Measurements from ENCODE around the gene FBXO11. TPM values are rescaled to one million over a fixed set of nuclear protein-coding genes. Genes with fewer than 3 reads are reported as not detected.

FBXO11 gene
- total RNA-seq, 1 experiment from 2014 or later: 60.5 TPM

- Mint-ChIP-seq H3K9me3 (ENCODE audit: unreplicated experiment) (peaks cover 10% of the 10 kb centered on the region), H3K27ac (ENCODE audit: unreplicated experiment) (no peak overlapping the region), H3K4me1 (ENCODE audit: low read depth, unreplicated experiment) (no peaks in the 10 kb centered on the region), H3K27me3 (ENCODE audit: insufficient read depth, unreplicated experiment) (no peaks in the 10 kb centered on the region), H3K36me3 (ENCODE audit: insufficient read depth, unreplicated experiment) (no peaks in the 10 kb centered on the region), H3K4me3 (ENCODE audit: unreplicated experiment) (no peak overlapping the region)
- Histone ChIP-seq H3K4me3 (ENCODE audit: low read depth, low read length) (no peak overlapping the region), H3K4me1 (peaks cover 17% of the 10 kb centered on the region), H3K27me3 (replicated peaks; ENCODE audit: control insufficient read depth, insufficient read depth, low read length) (no peaks in the 10 kb centered on the region), H3K36me3 (ENCODE audit: control insufficient read depth, insufficient read depth, low read length) (no peaks in the 10 kb centered on the region), H3K9me3 (peaks cover 7% of the 10 kb centered on the region)
- BruUV-seq (replicated peaks): no TSS peak
- ChIA-PET POLR2A (no interaction called here), CTCF (no interaction called here)
- TF ChIP-seq CTCF (IDR thresholded peaks at IDR 0.05; ENCODE audit: insufficient read depth in 1 of 2, low read depth in 1 of 2, low read length in 1 of 2, severe bottlenecking in 1 of 2, unreplicated experiment in 1 of 2): no peak
- no peak for DNase-seq
- intact Hi-C loops (cut with micrococcal nuclease; ENCODE audit: unreplicated experiment): no loop called here
Observed at GRCh38 chr2:47772343-47772742, 134.0 kb downstream of the FBXO11 start.

GRCh38 chr2:47771211-47771610 lies 135.1 kb downstream of the FBXO11 start:
- intact Hi-C loops (cut with micrococcal nuclease; ENCODE audit: unreplicated experiment): no loop called here
- H3K27me3 ChIP-seq (replicated peaks; ENCODE audit: control insufficient read depth, insufficient read depth, low read length): no peaks in the 10 kb centered on the region
- H3K9me3 ChIP-seq: peaks cover 7% of the 10 kb centered on the region
- Mint-ChIP-seq H3K36me3 (ENCODE audit: insufficient read depth, unreplicated experiment) (no peaks in the 10 kb centered on the region), H3K9me3 (ENCODE audit: unreplicated experiment) (peaks cover 10% of the 10 kb centered on the region), H3K27ac (ENCODE audit: unreplicated experiment) (no peak overlapping the region), H3K4me3 (ENCODE audit: unreplicated experiment) (no peak overlapping the region), H3K4me1 (ENCODE audit: low read depth, unreplicated experiment) (no peaks in the 10 kb centered on the region), H3K27me3 (ENCODE audit: insufficient read depth, unreplicated experiment) (no peaks in the 10 kb centered on the region)
- no peak overlapping the region for H3K4me3 ChIP-seq (ENCODE audit: low read depth, low read length)
- no peak for DNase-seq
- no TSS peak for BruUV-seq (replicated peaks)
- peaks cover 10% of the 10 kb centered on the region for H3K4me1 ChIP-seq
- TF ChIP-seq CTCF (IDR thresholded peaks at IDR 0.05; ENCODE audit: insufficient read depth in 1 of 2, low read depth in 1 of 2, low read length in 1 of 2, severe bottlenecking in 1 of 2, unreplicated experiment in 1 of 2): no peak
- POLR2A ChIA-PET: no interaction called here
- CTCF ChIA-PET: no interaction called here
- H3K36me3 ChIP-seq (ENCODE audit: control insufficient read depth, insufficient read depth, low read length): no peaks in the 10 kb centered on the region

GRCh38 chr2:47769318-47769717 lies 137.0 kb downstream of the FBXO11 start:
- TF ChIP-seq CTCF (IDR thresholded peaks at IDR 0.05; ENCODE audit: insufficient read depth in 1 of 2, low read depth in 1 of 2, low read length in 1 of 2, severe bottlenecking in 1 of 2, unreplicated experiment in 1 of 2): no peak
- POLR2A ChIA-PET: no interaction called here
- no peak overlapping the region for H3K27ac Mint-ChIP-seq (ENCODE audit: unreplicated experiment)
- H3K4me3 ChIP-seq (ENCODE audit: low read depth, low read length): no peak overlapping the region
- H3K4me3 Mint-ChIP-seq (ENCODE audit: unreplicated experiment): no peak overlapping the region
- H3K27me3 ChIP-seq (replicated peaks; ENCODE audit: control insufficient read depth, insufficient read depth, low read length): no peaks in the 10 kb centered on the region
- H3K36me3 ChIP-seq (ENCODE audit: control insufficient read depth, insufficient read depth, low read length): no peaks in the 10 kb centered on the region
- H3K36me3 Mint-ChIP-seq (ENCODE audit: insufficient read depth, unreplicated experiment): no peaks in the 10 kb centered on the region
- intact Hi-C loops (cut with micrococcal nuclease; ENCODE audit: unreplicated experiment): loop anchor here (5.0 to 10.0 kb wide), 4 partner anchors 52 to 382 kb away; no protein-coding TSS in a partner anchor
- H3K4me1 Mint-ChIP-seq (ENCODE audit: low read depth, unreplicated experiment): peaks cover 6% of the 10 kb centered on the region
- no peaks in the 10 kb centered on the region for H3K27me3 Mint-ChIP-seq (ENCODE audit: insufficient read depth, unreplicated experiment)
- peaks cover 10% of the 10 kb centered on the region for H3K9me3 Mint-ChIP-seq (ENCODE audit: unreplicated experiment)
- no TSS peak for BruUV-seq (replicated peaks)
- H3K4me1 ChIP-seq: peaks cover 8% of the 10 kb centered on the region; the same call in 1 of the 2 replicates
- H3K9me3 ChIP-seq: peaks cover 7% of the 10 kb centered on the region
- CTCF ChIA-PET: interaction anchor here (1.5 kb wide), 1 partner anchor 116 kb away, joined by 3 read pairs; no protein-coding TSS in a partner anchor
- no peak for DNase-seq

Measured in Caco-2 (cell line).